ENCODE measurements around the gene RNF38.
"Not testable (repeated sequence)": the region's sequence is repeated elsewhere in the genome, so short reads cannot be mapped to it uniquely, and the experiment has no call there.

Gene RNF38

DNA sequence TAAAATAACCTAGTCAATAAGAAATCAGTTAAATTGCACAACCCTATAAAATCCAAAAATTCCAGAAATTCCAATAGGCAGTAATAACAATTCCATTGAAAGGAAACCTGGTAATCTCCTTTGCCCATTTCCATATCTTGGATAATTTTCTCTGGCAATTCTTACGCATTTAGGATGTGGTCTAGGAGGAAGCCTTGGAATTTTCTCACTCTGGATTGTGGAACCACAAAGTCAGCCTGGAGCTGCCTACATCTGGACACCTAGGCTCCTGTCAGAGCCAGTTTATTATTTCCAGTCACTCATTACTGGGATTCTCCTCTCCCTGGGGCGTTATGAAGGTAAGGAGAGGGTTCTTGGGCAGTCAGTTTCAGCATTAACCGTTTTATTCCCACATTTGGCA is 101.5 kb downstream of the RNF38 start:
- H3K4me2 ChIP-seq (ENCODE audit: low read length) = no peak overlapping the region
- H3K27me3 ChIP-seq (ENCODE audit: control insufficient read depth, low read length) = no peaks in the 10 kb centered on the region
- no peak overlapping the region for H3K4me3 ChIP-seq (ENCODE audit: low read length)
- no peaks in the 10 kb centered on the region for H3K79me2 ChIP-seq (ENCODE audit: control insufficient read depth, low read length)
- no peaks in the 10 kb centered on the region for H3K9me2 ChIP-seq (replicated peaks; ENCODE audit: control insufficient read depth, low read length)
- no peaks in the 10 kb centered on the region for H3K4me1 ChIP-seq (ENCODE audit: control insufficient read depth, low read length)
- H3F3A ChIP-seq (ENCODE audit: control insufficient read depth, insufficient read depth) = no peaks in the 10 kb centered on the region
- no peaks in the 10 kb centered on the region for H4K20me1 ChIP-seq (ENCODE audit: control insufficient read depth, insufficient read depth, low read depth, low read length)
- H3K27ac ChIP-seq (ENCODE audit: low read depth, low read length) = no peak overlapping the region
- H3K9me3 ChIP-seq (ENCODE audit: control insufficient read depth, insufficient read depth, low read length) = no peaks in the 10 kb centered on the region
- H3K36me3 ChIP-seq (ENCODE audit: control insufficient read depth, low read length) = no peaks in the 10 kb centered on the region
- TF ChIP-seq, protein P1, sequence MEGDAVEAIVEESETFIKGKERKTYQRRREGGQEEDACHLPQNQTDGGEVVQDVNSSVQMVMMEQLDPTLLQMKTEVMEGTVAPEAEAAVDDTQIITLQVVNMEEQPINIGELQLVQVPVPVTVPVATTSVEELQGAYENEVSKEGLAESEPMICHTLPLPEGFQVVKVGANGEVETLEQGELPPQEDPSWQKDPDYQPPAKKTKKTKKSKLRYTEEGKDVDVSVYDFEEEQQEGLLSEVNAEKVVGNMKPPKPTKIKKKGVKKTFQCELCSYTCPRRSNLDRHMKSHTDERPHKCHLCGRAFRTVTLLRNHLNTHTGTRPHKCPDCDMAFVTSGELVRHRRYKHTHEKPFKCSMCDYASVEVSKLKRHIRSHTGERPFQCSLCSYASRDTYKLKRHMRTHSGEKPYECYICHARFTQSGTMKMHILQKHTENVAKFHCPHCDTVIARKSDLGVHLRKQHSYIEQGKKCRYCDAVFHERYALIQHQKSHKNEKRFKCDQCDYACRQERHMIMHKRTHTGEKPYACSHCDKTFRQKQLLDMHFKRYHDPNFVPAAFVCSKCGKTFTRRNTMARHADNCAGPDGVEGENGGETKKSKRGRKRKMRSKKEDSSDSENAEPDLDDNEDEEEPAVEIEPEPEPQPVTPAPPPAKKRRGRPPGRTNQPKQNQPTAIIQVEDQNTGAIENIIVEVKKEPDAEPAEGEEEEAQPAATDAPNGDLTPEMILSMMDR (IDR thresholded peaks at IDR 0.05; ENCODE audit: low read depth, low read length, poor library complexity, severe bottlenecking) = no peak
- TF ChIP-seq EZH2phosphoT487 (IDR thresholded peaks at IDR 0.05; ENCODE audit: borderline replicate concordance, low read length) = no peak

DNA sequence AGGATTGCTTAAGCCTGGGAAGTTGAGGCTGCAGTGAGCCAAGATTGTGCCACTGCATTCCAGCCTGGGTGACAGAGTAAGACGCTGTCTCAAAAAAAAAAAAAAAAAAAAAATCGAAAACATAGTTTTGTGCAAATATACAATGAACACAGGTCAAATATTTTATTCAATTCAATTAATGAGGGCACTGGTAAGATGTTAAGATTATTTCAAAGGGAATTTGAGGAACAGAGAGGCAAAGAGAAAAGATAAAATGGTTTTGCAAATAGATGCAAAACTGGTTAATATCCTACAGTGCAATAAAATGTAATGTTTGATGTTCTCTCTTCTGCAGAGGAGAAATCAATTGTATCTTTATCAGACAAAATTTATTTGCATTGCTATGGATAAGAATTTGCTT is 102.3 kb downstream of the RNF38 start:
- no peak overlapping the region for H3K4me3 ChIP-seq (ENCODE audit: low read length)
- no peaks in the 10 kb centered on the region for H3K36me3 ChIP-seq (ENCODE audit: control insufficient read depth, low read length)
- no peak overlapping the region for H3K4me2 ChIP-seq (ENCODE audit: low read length)
- no peaks in the 10 kb centered on the region for H3K4me1 ChIP-seq (ENCODE audit: control insufficient read depth, low read length)
- no peaks in the 10 kb centered on the region for H3K9me3 ChIP-seq (ENCODE audit: control insufficient read depth, insufficient read depth, low read length)
- no peaks in the 10 kb centered on the region for H3K27me3 ChIP-seq (ENCODE audit: control insufficient read depth, low read length)
- H3F3A ChIP-seq (ENCODE audit: control insufficient read depth, insufficient read depth) = no peaks in the 10 kb centered on the region
- H4K20me1 ChIP-seq (ENCODE audit: control insufficient read depth, insufficient read depth, low read depth, low read length) = no peaks in the 10 kb centered on the region
- H3K79me2 ChIP-seq (ENCODE audit: control insufficient read depth, low read length) = no peaks in the 10 kb centered on the region
- no peaks in the 10 kb centered on the region for H3K9me2 ChIP-seq (replicated peaks; ENCODE audit: control insufficient read depth, low read length)
- TF ChIP-seq EZH2phosphoT487 (IDR thresholded peaks at IDR 0.05; ENCODE audit: borderline replicate concordance, low read length) = no peak
- TF ChIP-seq, protein P1 (IDR thresholded peaks at IDR 0.05; ENCODE audit: low read depth, low read length, poor library complexity, severe bottlenecking) = no peak
- H3K27ac ChIP-seq (ENCODE audit: low read depth, low read length) = no peak overlapping the region

DNA sequence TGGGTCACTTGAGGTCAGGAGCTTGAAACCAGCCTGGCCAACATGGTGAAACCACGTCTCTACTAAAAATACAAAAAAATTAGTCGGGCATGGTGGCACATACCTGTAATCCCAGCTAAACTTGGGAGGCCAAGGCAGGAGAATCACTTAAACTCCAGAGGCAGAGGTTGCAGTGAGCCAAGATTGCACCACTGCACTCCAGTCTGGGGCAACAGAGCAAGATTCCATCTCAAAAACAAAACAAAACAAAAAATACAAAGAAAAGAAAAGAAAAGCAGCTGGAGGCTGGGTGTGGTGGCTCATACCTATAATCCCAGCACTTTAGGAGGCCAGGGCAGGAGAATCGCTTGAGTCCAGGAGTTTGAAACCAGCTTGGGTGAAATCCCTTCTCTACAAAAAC is 105.1 kb downstream of the RNF38 start:
- not testable (repeated sequence) for H3K27ac ChIP-seq (ENCODE audit: low read depth, low read length); H3K4me3 ChIP-seq (ENCODE audit: low read length); H3K9me2 ChIP-seq (replicated peaks; ENCODE audit: control insufficient read depth, low read length); H3K79me2 ChIP-seq (ENCODE audit: control insufficient read depth, low read length); H3K4me1 ChIP-seq (ENCODE audit: control insufficient read depth, low read length); H3F3A ChIP-seq (ENCODE audit: control insufficient read depth, insufficient read depth); H4K20me1 ChIP-seq (ENCODE audit: control insufficient read depth, insufficient read depth, low read depth, low read length); H3K36me3 ChIP-seq (ENCODE audit: control insufficient read depth, low read length); H3K4me2 ChIP-seq (ENCODE audit: low read length); H3K9me3 ChIP-seq (ENCODE audit: control insufficient read depth, insufficient read depth, low read length); H3K27me3 ChIP-seq (ENCODE audit: control insufficient read depth, low read length)

DNA sequence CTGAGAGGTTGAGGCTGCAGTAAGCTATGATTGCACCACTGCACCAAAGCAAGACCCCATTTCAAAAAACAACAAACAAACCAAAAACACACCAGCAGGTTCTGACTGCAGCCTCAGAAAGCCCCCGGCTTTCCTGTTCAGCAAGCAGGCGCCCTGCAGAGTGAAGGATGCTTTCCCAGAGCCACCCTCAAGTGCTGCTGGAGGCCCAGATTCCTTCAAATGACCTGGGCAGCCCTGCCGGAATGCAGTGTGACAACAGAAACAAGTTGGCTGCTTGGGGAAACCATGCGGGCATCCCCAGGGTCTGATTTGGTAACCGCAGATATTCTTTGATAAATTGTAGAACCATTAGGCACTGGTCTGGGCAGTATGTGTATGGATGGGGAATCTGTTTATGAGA is 106.2 kb downstream of the RNF38 start:
- H3K79me2 ChIP-seq (ENCODE audit: control insufficient read depth, low read length) = no peaks in the 10 kb centered on the region
- no peak for TF ChIP-seq EZH2phosphoT487 (IDR thresholded peaks at IDR 0.05; ENCODE audit: borderline replicate concordance, low read length)
- TF ChIP-seq, protein P1 (IDR thresholded peaks at IDR 0.05; ENCODE audit: low read depth, low read length, poor library complexity, severe bottlenecking) = no peak
- H3K4me3 ChIP-seq (ENCODE audit: low read length) = no peak overlapping the region
- no peaks in the 10 kb centered on the region for H3K9me3 ChIP-seq (ENCODE audit: control insufficient read depth, insufficient read depth, low read length)
- no peaks in the 10 kb centered on the region for H3K4me1 ChIP-seq (ENCODE audit: control insufficient read depth, low read length)
- no peaks in the 10 kb centered on the region for H4K20me1 ChIP-seq (ENCODE audit: control insufficient read depth, insufficient read depth, low read depth, low read length)
- H3K27ac ChIP-seq (ENCODE audit: low read depth, low read length) = no peak overlapping the region
- H3K4me2 ChIP-seq (ENCODE audit: low read length) = no peak overlapping the region
- no peaks in the 10 kb centered on the region for H3K9me2 ChIP-seq (replicated peaks; ENCODE audit: control insufficient read depth, low read length)
- no peaks in the 10 kb centered on the region for H3F3A ChIP-seq (ENCODE audit: control insufficient read depth, insufficient read depth)
- no peaks in the 10 kb centered on the region for H3K27me3 ChIP-seq (ENCODE audit: control insufficient read depth, low read length)
- no peaks in the 10 kb centered on the region for H3K36me3 ChIP-seq (ENCODE audit: control insufficient read depth, low read length)

All from DOHH2 (cell line).